SHP77 treated with DMSO at 0.1 percent for 48 hours (cell line): ENCODE measurements around the gene TFPI2.

Experiments
- DNase-seq: peaks from one replicate; lab custom pipeline; 2025; lab: John Stamatoyannopoulos, UW

TFPI2 gene

DNA sequence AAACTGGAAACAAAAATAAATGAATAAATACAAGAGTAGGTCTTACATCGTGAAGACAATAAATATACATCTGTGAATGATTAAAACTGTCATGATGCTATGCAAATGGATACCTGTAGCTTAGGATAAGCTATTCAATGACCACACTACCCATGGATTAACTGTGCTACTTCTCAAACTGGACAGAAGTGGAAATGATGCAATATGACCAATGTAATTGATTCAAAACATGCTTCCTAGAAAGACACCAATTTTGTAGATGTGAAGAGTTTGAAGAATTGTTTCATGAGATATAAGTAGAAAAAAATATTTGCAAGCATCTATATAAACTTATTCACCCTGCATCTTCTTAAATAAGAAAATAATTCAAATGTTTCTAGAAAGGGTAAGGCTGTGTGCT, 36.1 kb downstream of the TFPI2 start:
- no peak for DNase-seq

DNA sequence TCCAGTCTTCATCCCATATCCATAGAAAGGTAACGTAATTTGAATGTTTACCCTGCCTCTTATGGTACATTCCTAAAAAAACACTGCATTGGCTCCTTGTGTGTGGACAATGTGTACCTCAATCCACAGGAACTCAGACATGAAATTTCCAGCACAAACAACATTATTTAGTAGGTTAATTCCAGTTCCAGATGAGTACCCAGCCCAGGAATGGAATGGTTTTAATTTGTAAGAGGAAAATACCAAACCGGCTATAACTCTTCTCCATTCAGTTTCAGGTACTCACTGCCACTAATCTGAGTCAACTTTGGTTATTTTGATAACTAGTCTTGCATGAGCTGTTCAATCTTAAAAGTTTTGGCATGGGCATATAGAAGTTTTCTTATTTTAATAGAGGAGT, 39.0 kb downstream of the TFPI2 start:
- DNase-seq, result no peak

DNA sequence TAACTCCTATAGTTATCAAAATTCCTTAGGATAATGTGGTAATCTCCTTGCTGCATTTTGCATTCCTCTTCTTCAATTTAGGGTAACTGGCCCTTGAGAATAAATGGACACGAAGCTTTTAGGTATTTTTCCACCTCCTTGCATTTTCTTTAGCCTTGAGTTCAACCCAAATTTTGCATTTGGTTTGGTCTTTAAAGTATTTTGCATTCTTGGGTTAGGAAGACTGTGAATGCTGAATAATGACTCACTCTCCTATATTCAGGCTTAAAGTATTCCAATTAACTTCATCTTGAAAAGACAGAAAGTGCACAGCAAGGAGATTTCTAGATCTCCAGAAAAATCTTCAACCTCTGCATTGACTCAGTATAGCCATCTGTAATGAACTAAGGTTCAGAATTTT, 47.3 kb downstream of the TFPI2 start:
- no peak for DNase-seq

DNA sequence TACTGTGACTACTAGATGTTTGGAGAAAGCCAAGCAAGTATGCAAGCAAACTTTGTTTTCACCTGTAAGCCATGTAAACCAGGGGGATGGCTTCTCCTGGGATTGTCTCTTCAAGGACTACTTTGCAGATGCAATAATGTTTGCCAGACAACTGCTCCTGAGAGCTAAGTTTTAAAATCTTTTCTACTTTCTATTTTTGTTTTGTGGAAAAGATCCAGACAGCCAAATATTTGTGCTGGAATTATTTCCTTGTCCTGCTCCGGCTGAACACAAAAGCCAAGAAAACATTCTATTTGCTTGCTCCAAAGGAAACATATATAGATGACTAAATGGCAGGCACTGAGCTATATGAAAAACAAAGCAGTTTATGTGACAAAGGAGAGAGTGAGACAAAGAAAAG, 51.6 kb downstream of the TFPI2 start:
- DNase-seq, result no peak

DNA sequence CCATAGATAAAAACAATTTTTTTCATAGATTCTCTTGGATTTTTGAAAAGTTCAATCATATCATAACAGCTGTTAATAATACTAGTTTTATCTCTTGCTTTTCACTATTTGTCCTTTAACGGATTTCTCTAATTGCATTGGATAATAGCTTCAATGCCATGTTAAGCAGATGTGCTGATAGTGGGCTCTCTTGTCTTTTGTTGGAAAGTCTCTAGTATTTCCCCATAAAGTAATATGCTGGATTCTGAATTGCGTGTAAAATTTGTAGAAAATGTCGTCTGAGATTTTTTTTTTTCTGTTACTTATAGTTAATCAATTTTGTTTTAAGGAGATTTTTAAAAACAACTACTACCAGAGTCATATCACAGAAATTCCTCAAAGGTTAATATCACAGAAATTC, 53.3 kb downstream of the TFPI2 start:
- DNase-seq, result no peak

DNA sequence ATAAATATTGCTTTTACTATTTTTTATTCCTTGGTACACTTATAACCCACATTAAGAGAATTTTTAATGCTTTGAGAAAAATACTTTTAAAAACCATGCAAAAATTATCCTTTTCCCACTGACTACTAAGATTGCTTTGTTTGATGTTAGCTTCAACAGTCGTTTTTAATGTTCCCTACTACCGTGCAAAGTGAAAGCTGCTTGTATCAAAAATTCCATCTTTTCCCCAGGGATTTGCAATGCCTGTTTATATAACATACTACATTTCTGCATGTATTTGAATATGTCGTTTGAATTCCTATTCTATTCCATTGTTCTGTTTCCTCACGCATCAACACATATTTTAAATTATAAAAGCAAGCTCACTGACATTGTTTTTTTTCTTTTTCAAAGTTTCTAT, 54.4 kb downstream of the TFPI2 start:
- DNase-seq, result no peak

DNA sequence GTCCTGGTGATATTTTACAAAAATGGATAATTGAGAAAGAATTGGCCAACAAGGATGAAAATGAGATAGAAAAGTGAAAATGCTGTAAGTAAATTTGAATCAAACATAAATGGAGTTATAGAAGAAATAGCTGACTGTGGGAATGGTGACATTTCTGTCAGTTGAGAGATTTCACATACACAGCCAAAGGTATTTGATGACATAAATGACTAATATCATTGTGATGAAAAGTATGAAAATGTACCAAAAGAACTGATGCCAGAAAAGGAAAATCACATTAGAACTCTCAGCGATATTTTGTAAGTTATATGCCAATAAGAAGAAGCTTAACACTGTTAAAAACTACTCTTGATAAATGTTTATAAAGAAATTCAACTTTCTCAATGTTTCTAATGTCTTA, 54.9 kb downstream of the TFPI2 start:
- DNase-seq, result no peak
